Central memory CD4-positive, alpha-beta T cell (primary cell): Measurements from ENCODE around the gene SKAP1.
"Not testable (repeated sequence)": the region's sequence is repeated elsewhere in the genome, so short reads cannot be mapped to it uniquely, and the experiment has no call there.

Source experiments
- DNase-seq: peaks from one replicate; pipeline ENCODE4 v3.0.0; 2022

Gene SKAP1

DNA sequence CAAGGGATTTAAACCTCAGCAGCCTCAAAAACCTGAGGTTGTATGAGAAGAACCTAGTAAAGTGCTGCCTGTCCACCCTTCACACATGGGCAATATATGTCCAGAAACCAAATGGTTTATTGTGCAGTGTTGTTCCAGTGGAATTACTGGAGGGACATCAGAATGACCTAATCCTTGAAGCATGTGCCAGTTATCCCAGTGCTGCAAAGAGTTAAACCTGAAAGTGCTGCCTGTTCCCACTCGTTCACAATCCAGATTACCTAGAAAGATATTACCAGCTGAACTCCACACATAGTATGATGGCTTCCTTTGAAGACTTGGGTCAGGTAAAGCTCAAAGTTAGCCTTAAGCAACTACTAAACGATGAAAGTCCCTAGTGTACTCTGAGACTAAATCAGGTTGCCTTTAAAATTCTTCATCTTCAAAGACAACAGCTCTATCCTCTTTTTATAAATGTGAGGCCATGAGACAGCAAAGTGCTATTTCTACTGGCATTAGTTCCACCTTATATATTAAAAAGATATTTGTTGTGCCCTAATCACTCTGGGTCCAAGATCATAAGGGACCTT, 189.4 kb downstream of the SKAP1 start:
- no peak for DNase-seq

DNA sequence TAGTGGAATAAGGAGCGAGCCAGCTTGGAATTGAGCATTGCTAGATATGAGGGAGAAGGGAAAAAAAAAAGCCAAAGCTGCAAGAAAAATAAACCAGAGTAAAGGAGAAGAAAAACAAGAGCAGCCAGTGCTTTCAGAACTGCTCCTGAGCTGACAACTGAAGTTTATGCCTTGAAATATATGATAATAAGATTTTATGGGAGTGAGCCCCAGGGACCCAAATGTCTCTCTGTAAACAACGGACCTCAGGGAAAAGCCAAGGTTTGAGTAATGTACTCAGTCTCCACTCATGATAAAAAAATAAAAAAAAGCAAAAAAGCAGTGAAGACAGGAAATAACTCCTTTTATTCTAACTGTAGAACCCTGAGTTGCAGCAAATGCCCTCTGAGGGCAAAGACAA, 189.9 kb downstream of the SKAP1 start:
- no peak for DNase-seq

DNA sequence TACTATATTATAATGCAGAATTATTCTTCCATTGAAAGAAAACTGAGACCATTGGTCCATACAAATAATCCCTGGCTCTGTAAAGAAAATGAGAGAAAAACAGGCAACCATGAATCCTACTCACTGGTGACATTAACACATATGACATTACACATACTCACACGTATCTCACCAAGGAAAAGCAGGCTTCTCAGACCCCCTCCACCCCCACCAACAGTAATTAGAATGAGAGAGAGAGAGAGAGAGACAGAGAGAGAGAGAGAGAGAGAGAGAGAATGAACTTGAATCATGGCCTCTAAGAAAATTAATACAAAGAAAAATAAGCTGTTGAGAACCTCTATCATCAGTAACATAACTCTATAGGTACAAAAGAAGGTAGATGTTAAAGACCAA, 190.4 kb downstream of the SKAP1 start:
- no peak for DNase-seq

DNA sequence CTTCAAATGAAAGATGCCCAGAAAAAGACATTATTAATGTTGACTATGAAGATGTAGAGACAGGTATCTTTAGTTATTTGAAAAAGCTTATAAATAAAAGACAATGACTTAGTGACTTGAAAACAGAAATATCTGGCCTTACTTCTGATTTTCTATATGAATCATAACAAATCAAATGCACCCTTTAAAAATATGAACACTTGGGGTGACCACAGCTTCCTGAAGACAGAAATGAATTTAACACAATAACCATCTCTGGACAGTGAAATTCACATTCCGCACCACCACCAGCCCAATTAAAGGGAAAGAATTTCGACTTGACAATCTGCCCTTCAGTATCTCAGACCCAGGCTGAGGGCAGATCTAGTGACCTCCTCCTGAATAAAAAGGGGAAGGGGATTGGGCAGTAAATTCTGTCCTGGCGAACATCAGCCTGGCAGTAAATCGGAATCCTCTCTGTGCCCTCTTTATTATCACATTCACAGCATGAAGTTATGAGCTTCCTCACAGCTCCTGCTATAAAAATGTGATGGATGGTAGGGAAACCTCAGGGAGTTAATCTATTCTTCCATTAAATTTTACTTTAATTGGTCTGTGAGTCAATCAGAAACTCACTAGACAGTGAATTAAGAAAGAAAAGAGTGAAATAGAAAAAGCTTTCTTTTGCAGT, 190.9 kb downstream of the SKAP1 start:
- DNase-seq = no peak

DNA sequence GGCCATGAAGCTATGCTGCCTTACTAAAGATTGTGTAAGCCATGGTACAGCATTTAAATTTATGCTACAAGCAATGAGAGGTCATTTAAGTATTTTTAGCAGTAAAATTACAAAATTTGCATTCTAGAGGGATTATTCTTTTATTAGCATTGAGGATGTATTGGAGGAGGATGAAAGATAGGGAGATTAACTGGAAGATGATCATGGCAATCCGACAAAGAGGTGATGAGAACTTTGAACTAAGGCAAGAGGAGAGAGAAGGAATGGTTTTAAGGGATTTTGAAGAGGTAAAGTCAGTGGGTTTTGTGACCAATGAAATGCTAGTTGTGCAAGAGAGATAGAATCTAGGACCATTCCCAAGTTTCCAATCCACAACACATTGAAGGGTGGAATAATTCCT, 192.6 kb downstream of the SKAP1 start:
- no peak for DNase-seq

DNA sequence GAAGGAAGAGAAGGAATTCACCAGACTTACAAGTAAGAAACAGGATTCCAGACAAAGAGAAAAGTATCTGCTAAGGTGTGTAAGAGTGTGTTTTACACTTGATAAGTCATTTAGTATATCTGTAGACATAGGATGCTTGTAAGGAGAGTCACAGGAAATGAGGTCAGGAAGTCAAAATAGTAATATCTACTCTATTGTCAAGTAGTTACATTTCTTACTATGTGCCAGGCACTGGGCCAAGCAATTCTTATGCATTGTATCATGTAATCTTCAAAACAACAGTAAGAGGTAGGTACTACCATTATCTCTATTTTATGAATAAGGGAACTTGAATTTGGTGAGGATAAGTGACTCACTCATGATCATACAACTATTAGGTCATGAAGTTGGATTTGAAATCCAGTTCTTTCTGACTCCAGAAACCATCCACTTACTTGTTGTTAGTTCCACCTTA, 193.3 kb downstream of the SKAP1 start:
- no peak for DNase-seq

DNA sequence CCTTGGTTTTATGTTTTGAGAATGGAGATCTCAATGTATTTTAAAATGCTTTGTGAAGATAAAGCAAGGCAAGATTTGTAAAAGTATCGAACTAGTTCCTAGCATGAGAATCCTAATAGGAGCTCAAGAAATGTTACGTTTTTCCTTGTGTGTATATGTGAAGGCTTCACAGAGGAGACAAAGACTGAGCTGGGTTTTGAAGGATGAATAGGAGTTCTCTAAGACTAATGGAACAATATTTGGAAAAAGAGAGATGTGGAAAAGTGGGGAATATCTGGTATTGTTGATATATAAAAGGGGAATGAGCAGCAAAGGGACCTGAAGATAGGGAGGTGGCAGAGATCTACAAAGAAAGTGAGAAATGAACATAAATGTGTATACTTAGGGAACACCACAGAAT, 195.1 kb downstream of the SKAP1 start:
- DNase-seq = no peak

DNA sequence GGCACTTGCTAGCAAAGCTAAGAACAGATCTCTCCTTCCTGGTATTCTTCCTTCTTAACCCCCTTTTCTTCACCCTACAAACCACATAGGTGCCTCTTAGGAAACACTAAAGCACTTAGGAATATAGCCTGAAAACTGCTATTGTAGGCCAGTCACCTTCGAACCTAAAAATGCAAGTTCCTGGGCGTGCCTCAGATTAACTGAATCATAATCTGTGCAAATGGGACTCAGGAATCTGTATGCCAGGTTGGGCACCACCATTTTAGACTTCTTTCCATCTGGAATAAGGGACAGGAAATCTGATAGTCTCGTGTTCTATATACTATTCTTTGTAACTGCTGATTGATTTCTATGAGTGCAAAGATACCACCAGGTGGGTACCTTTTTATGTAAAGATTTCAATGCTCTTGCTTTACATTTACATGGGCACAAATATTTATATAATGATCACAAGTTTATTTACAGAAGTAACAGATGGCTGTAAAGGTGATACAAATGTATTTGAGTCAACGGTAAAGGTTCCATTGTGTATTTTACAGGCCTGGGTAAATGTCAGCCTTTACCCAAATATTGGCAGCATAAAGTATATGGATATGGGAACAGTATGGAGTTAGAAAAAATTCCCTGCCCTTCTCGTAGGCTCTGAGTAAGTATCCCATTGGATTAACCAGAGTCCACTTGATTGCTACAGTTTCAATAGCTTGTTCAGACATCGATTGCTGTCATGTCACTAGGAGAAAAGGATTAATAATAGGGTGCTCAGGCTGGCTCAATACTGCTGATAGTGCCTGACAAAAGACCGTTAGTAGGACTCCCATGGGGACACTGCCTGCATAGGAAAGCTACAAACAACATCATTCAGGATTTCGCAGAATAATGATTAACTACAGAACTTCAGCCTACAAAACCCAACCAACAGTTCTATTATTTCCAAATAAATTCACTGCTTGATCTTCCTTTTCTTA, 197.7 kb downstream of the SKAP1 start:
- DNase-seq = no peak

DNA sequence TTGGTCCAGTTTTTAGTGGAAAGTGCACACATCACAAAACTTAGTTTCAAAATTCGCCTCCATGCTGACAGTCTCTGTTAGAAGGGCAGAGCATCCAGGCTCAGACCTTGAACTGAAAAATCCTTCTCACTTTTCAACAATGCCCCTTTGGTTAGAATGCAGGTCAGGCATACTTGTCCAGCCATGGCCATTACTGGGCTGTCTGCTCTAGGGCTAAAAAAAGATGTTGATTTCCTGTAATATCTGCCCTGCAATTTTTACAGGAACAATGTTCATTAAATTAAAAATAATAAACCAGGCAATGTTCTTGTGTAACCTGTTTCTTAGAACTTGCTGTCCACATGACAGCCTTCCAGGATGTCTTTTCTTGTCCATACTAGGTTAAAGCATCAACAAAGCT, 200.1 kb downstream of the SKAP1 start:
- no peak for DNase-seq

DNA sequence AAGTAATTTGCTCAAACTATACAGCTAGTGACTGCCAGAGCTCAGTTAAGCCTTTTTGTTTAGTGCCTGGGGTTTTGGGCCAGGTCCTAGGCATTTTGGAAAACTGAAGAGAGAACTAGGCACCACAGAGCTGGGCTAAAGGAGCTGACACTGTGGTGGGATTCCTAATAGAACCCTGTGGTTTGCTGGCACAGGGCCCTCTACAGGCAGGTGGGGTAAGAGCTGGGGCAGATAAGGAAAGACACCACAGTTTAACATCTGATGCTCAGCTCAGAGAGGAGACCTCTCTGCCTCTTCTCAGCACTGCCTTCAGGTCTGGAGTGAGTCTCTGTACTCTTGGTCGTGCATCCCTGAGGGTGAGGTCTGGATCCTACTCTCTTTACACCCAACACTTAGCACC, 201.3 kb downstream of the SKAP1 start:
- no peak for DNase-seq

DNA sequence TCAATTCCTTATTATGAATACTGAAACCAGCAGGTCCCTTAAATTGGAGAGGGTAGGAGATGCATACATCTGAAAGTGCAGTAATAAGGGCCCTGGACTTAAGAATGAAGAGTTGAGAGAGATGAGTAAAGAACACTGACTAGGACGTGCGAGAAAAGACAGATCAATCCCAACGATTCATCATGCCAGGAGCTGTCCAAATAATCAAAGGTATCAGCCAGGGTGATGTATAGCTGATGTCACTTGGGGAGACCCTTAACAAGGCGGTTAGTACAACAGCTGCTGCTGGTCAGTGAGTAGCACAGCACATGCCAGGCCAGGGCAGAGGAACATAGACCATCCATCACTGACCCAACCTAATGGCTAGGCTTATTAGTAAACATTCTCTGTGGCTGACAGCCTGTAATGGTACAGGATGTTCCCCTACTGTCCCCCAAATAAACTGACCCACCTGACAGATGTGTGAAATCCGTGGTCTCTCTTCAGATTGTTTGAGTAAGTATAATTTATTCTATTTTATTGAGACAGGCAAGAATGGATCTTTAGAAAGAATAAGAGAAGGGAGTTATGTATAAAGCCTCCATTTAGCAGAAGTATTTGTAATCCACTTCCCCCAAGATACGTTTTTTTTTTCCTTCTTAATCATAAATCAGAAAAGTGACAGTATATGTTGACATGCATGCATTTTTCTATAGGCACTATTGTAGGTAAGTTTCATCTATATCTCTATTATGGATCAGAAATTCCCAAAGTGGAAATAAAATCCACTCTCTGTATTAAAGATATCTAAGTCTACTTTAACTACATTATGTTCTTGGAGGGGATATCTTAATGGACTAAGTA, 204.1 kb downstream of the SKAP1 start:
- no peak for DNase-seq

DNA sequence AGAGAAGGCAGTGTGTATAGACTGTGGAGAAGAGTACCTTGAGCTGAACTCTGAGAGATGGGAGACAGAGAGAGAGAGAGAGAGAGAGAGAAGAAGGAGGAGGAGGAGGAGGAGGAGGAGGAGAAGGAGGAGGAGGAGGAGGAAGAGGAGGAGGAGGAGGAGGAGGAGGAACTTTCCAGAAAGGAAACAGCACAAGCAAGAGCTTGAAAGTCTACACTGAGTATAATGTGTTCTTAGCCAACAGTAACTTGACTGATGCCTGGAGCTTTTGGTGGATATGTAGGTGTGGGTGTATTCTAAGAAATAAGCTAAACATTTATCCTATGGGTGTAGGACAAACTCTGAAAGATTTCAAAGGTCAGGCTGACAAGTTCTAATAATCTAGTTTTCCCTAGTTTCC, 206.1 kb downstream of the SKAP1 start:
- DNase-seq = no peak

DNA sequence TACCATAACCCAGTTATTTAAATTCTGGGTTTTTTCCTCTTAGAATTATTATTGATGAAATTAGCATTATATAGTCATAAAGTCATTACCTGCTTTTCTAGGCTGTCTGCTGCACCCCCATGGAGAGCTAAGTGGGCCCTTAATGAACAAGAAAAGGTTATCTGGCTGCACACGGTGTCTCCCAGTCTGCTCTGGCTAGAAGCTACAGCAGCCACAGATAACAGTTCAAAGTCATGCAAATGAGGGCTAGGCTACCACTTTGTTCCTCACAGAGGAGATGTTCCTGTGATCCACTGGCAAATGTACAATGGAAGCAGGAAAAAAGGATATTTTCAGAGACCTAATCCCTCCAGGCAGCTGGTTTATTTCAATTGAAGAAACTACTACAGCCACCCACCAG, 210.4 kb downstream of the SKAP1 start:
- DNase-seq = no peak

DNA sequence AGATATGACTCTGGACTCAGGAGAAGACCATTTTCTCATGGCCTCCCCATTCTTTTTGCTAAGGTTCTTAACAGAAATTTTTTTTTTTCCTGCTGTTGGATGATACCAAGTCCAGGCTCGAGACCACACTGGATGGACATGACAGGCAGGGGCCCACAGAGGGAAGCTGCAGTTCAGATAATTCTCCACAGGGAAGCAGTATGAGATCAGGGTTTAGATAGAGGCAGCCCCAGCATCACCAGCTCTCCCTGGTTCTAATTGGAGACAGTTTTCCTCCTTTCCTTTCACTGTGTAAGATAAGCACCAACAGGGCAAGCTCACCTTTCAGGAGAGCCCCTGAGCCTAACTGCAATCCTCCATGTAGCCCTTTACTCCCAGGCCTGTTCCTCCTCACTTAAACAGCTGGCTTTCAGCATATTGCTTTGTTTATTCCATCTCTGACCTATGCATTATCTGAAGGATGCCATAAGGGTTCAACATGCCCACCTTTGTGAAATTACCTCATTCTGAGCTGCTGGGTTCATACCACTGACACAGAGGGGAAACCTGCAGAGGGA, 214.4 kb downstream of the SKAP1 start:
- no peak for DNase-seq

DNA sequence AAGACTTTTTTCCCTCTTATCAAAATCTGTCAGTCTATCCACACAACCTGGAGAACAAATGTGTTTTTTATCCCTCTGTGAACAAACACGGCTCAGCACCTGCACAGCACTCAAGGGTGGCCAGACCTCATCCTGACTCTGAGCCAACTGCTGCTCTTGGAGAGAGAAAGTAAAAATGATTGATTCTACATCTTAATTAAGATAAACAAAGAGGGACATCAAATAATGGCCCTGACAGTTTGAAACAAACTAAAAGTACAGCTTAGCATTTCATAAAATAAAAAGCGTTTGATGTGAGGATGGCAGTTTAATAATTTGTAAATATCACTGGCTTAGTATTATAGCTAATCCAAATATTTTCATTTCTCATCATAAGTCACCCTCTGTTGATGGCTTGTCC, 216.2 kb downstream of the SKAP1 start:
- no peak for DNase-seq

DNA sequence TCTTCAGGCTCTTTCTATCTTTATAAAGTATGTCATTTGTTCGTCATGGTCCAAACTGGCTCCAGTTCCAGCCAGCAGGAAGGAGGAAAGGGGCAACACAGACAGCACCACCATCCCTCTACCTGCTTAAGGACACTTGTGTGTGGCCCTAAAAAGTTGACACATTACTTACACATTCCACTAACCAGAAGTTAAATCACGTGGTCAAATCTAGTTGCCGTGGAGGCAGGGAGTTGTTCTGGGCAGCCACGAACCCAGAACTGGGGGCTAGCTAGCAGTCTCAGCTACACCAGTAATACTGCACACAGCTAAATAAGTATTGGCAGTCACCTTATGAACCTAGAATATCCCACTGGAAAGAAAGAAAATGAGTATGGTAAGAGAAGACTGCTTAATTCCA, 218.2 kb downstream of the SKAP1 start:
- no peak for DNase-seq

DNA sequence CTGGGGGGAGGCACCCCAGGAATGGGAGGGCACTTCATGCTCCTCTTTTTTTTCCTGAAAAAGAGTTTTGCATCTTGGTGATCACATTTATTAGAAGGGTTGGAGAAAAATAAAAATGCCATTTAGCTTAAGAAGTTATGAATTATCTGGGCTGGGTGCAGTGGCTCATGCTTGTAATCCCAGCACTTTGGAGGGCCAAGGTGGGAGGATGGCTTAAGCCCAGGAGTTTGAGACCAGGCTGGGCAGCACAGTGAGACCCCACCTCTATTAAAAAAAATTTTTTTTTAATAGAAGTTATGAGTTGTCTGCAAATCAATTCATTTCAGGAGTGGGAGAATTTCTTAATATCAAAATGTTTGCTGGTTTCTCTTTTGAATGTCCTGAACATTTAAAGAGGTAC, 219.0 kb downstream of the SKAP1 start:
- DNase-seq = no peak

DNA sequence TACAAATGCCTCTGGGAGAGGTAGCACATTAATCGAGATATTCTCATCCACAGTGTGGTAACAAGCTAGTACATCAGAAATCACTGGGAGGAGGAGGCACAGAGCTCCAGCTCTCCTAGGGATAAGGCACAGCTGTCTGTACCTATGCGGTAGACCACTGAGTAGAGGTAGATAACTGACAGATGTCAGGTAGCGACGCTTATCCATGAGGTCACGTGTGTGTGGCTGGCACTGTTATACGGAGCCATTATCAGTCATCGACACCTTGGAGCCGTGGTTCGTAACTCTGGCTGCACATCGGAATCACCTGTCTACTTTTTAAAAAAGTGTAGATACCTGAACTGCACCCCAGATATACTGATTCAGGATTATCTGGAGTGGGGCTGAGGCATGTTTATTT, 220.0 kb downstream of the SKAP1 start:
- no peak for DNase-seq

DNA sequence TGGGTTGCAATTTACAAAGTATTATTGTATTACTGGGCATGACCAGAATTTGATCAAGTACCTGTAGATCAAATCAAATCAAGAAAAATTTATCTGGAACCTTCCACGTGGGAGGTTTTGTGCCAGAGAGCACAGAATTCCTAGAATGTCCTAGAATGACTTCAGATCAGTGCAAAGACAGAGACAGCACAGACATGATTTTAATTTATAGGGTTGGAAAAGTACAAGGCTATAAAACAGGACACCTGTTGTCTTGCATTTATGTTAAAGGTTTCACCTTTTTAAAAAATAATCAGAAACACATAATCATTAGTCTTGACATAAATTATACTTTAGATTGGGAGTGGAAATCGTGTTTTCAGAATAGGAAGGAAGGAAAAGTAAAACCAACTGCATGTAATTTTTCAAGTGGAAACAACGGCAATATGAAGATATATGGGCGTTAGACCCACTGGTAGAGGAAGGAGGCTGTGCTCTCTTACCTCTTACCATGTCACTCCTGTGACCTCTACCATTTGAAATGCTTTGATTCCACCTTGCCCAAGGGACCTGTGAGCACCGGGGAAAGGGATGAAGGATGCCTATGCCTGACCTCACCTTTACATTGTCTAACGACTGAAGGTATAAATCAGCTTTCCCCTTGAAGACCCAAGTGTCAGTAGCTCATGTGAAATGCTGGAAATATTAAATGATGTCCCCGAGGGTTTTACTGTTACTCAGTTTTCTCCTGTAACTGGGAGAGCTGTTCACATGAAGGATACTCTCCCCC, 222.1 kb downstream of the SKAP1 start:
- DNase-seq = no peak

DNA sequence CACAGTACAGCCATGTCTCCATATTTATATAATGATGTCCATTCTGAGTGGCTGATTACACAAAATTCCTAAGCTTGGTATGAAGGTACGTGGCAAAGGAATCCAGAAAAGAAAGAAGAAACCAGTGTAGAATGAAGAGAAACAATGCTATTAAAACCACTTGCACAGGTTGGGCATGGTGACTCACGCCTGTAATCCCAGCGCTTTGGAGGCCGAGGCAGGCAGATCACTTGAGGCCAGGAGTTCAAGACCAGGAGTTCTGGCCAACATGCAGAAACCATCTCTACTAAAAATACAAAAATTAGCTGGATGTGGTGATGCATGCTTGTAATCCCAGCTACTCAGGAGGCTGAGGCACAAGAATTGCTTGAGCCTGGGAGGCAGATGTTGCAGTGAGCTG, 223.0 kb downstream of the SKAP1 start:
- not testable (repeated sequence) for DNase-seq

DNA sequence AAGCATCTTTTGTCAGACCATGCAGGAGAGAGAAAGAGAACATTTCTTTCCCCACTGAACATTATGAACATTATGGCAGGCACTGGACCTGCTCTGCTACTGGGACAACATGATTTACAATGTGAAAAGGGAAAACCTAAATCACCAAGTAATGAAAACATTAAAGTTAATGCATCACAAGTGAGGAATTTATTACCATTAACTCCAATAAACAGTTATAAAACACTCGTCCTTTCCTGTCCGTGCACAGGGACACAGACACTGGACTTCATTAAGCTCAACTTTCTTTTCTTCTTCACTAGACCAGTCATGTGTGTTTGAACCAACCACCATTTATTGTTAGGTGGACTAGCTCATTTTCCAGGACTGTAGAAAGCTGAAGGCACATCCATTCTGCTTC, 227.1 kb downstream of the SKAP1 start:
- no peak for DNase-seq
